ENCODE data around the gene PUDP. TPM values are rescaled to one million over a fixed set of nuclear protein-coding genes. Genes with fewer than 3 reads are reported as not detected.

Gene PUDP
- total RNA-seq = 7.3 and 11.2 TPM in 2 replicates

GRCh38 chrX:7147978-7148854, at the start of gene PUDP:
Gene PUDP (minus strand): TSS chrX:7148153. CDS start chrX:7148113, 40 bp downstream.

DNA sequence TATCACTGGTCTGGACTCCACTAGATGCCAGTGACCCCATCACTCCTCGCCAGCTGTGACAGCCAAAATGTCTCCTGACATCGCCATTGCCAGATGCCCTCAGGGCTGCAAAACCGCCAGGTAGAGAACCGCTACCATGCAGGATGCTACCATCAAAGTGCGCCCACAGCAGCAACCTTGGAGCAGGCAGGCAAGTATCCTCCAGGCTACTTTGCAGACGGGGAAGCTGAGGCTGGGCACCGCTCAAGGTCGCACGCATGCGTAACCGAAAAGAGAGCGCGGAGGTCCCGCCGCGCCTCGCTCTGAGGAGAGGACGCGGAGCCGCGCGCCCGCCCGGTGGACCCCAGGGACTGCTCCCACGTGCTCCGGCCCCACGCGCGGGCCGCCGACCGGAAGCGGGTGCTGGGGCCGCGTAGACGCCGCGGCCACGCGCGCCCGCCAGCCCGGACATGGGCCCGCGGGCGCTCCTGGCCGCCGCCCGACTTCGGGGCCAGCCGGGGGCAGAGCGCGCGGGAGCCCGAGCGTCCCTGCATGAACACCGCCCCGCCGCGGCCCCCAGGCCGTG, 458 bp downstream of the PUDP start, which contains the start of gene STS:
TSS of gene STS (plus strand) at position 300 of the 565 bp plus-strand sequence. CDS start 105,488 bp downstream, outside the sequence.

Other genes with a start within 250 kb of the PUDP start
- gene STS, start 441 bp downstream of the PUDP start, total RNA-seq = 7.4 and 8.9 TPM in 2 replicates